ENCODE data around the gene CHTF18.

CHTF18 gene

GRCh38 chr16:794853-795466, 6.5 kb downstream of the CHTF18 start:
- peak; percentile 71 for DNase-seq

GRCh38 chr16:795580-796229, 7.3 kb downstream of the CHTF18 start:
- DNase-seq: peak; percentile 69

- no peak for DNase-seq
These were observed 8.1 kb downstream of the CHTF18 start for GRCh38 chr16:796296-797119.

GRCh38 chr16:797120-797420, 8.7 kb downstream of the CHTF18 start:
- peak; percentile 55 for DNase-seq

GRCh38 chr16:797686-798085, 9.3 kb downstream of the CHTF18 start:
- DNase-seq: no peak

GRCh38 chr16:798666-799065, 10.2 kb downstream of the CHTF18 start:
- DNase-seq: no peak

GRCh38 chr16:799111-799947, 10.9 kb downstream of the CHTF18 start:
- DNase-seq: no peak

- DNase-seq: peak; percentile 41
These were observed 11.8 kb downstream of the CHTF18 start, which contains the start of gene GNG13 for GRCh38 chr16:799948-800833. Gene GNG13 (minus strand): TSS chr16:800734. CDS start chr16:799077, 1,657 bp downstream.

- no peak for DNase-seq
These were observed 12.6 kb downstream of the CHTF18 start for GRCh38 chr16:800834-801511.

- DNase-seq: no peak
These were observed 13.4 kb downstream of the CHTF18 start for GRCh38 chr16:801584-802363.

- no peak for DNase-seq
These were observed 14.0 kb downstream of the CHTF18 start for GRCh38 chr16:802461-802860.

- no peak for DNase-seq
These were observed 14.7 kb downstream of the CHTF18 start for GRCh38 chr16:802914-803753.

GRCh38 chr16:803754-804080, 15.3 kb downstream of the CHTF18 start:
- DNase-seq: no peak

GRCh38 chr16:804193-805048, 16.0 kb downstream of the CHTF18 start:
- DNase-seq: peak; percentile 34

- no peak for DNase-seq
These were observed 17.1 kb downstream of the CHTF18 start for GRCh38 chr16:805474-805873.

- peak; percentile 94 for DNase-seq
These were observed 19.1 kb downstream of the CHTF18 start for GRCh38 chr16:807347-808084.

GRCh38 chr16:808085-808386, 19.6 kb downstream of the CHTF18 start:
- DNase-seq: no peak

- peak; percentile 48 for DNase-seq
These were observed 24.9 kb downstream of the CHTF18 start for GRCh38 chr16:813204-813915.
